Measurements from ENCODE around the gene SYNGAP1. TPM values are rescaled to one million over a fixed set of nuclear protein-coding genes. Genes with fewer than 3 reads are reported as not detected.
A peak's percentile ranks its signal among the peaks of the same experiment; 100 is the strongest.

The SYNGAP1 gene
- polyA plus RNA-seq, 2 of the 4 experiments (the other 2 are of a cell fraction): 2.2 to 10.8 TPM

DNA sequence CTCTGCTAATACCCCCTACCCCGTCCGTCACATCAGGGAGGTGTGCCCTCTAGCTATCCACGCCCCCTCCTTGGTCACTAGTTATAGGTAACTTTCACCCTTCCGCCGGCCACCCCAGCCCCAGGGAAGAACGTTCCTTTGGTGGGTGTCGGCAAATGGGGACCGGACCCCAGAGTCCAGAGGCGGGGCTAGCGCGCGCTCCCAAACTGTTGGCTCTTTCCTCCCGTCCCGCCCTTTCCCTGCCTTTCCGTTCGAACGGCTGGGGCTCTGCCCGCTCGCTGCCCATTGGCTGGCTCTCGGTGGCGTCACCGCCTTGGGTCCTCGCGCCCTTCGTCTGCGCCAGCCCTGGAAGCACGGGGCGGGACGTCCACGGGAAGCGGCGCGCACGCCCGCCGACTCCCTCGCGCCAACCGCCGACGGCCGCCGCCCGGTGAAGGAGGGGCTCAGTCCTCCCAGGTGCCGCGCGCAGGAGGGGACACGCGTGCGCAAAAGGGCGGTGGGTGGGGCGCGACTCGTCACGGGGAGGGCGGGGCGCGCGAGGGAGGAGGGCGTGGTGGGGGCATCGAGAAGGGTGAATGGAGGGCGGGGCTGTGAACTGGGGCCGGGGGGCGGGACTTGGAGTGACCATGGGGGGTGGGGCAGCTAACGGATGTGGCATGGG is 9.7 kb upstream of the SYNGAP1 start (continued):
- peak in 1 of 2 experiments; percentile 49; a peak in 1 of 5 replicates for TF ChIP-seq JUN (IDR thresholded peaks at IDR 0.05)
- peak; percentile 42; the same call in 1 of the 2 replicates for TF ChIP-seq MYC (IDR thresholded peaks at IDR 0.05; ENCODE audit: borderline replicate concordance, low read length)
- TF ChIP-seq, protein P1, sequence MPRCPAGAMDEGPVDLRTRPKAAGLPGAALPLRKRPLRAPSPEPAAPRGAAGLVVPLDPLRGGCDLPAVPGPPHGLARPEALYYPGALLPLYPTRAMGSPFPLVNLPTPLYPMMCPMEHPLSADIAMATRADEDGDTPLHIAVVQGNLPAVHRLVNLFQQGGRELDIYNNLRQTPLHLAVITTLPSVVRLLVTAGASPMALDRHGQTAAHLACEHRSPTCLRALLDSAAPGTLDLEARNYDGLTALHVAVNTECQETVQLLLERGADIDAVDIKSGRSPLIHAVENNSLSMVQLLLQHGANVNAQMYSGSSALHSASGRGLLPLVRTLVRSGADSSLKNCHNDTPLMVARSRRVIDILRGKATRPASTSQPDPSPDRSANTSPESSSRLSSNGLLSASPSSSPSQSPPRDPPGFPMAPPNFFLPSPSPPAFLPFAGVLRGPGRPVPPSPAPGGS (IDR thresholded peaks at IDR 0.05): 0 out of 3 replicates have a peak, but pooled peaks have one; percentile 25
- TF ChIP-seq EHMT2 (IDR thresholded peaks at IDR 0.05; ENCODE audit: low read depth): no peak
- no peak for TF ChIP-seq SREBF2 (IDR thresholded peaks at IDR 0.05)
- TF ChIP-seq EHF (CRISPR knock-in tag; IDR thresholded peaks at IDR 0.05): no peak
- TF ChIP-seq, protein P2, sequence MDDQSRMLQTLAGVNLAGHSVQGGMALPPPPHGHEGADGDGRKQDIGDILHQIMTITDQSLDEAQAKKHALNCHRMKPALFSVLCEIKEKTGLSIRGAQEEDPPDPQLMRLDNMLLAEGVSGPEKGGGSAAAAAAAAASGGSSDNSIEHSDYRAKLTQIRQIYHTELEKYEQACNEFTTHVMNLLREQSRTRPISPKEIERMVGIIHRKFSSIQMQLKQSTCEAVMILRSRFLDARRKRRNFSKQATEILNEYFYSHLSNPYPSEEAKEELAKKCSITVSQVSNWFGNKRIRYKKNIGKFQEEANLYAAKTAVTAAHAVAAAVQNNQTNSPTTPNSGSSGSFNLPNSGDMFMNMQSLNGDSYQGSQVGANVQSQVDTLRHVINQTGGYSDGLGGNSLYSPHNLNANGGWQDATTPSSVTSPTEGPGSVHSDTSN (IDR thresholded peaks at IDR 0.05): peak; percentile 84; the same call in 1 of the 2 replicates
- no peak for TF ChIP-seq HEYL (CRISPR knock-in tag; IDR thresholded peaks at IDR 0.05)
- TF ChIP-seq BHLHE40 (IDR thresholded peaks at IDR 0.05; ENCODE audit: low read depth, low read length): no peak
- no peak for TF ChIP-seq MAZ (IDR thresholded peaks at IDR 0.05; ENCODE audit: borderline replicate concordance, low read depth, low read length)
- no peak for TF ChIP-seq ZNF302 (CRISPR knock-in tag; IDR thresholded peaks at IDR 0.05)
- TF ChIP-seq NFE2L2 (conservative IDR thresholded peaks at IDR 0.05; ENCODE audit: low read length): no peak
- TF ChIP-seq, protein P3, sequence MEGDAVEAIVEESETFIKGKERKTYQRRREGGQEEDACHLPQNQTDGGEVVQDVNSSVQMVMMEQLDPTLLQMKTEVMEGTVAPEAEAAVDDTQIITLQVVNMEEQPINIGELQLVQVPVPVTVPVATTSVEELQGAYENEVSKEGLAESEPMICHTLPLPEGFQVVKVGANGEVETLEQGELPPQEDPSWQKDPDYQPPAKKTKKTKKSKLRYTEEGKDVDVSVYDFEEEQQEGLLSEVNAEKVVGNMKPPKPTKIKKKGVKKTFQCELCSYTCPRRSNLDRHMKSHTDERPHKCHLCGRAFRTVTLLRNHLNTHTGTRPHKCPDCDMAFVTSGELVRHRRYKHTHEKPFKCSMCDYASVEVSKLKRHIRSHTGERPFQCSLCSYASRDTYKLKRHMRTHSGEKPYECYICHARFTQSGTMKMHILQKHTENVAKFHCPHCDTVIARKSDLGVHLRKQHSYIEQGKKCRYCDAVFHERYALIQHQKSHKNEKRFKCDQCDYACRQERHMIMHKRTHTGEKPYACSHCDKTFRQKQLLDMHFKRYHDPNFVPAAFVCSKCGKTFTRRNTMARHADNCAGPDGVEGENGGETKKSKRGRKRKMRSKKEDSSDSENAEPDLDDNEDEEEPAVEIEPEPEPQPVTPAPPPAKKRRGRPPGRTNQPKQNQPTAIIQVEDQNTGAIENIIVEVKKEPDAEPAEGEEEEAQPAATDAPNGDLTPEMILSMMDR (IDR thresholded peaks at IDR 0.05): no peak
- TF ChIP-seq, protein P4, sequence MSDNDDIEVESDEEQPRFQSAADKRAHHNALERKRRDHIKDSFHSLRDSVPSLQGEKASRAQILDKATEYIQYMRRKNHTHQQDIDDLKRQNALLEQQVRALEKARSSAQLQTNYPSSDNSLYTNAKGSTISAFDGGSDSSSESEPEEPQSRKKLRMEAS (IDR thresholded peaks at IDR 0.05): peak; percentile 88
- TF ChIP-seq KDM5A (IDR thresholded peaks at IDR 0.05): no peak
- no peak for TF ChIP-seq TP53 (CRISPR knock-in tag; IDR thresholded peaks at IDR 0.05)
- 0 out of 2 replicates have a peak, but pooled peaks have one; percentile 30 for TF ChIP-seq GATA3 (IDR thresholded peaks at IDR 0.05; ENCODE audit: borderline replicate concordance)
- no peak for TF ChIP-seq CHD4 (IDR thresholded peaks at IDR 0.05; ENCODE audit: borderline replicate concordance)
- no peak for TF ChIP-seq HOXB5 (CRISPR knock-in tag; IDR thresholded peaks at IDR 0.05)
- no peak for TF ChIP-seq NPAS2 (CRISPR knock-in tag; IDR thresholded peaks at IDR 0.05; ENCODE audit: borderline replicate concordance)
- TF ChIP-seq HDAC2 (IDR thresholded peaks at IDR 0.05): no peak
- no peak for TF ChIP-seq NR3C1 (IDR thresholded peaks at IDR 0.05)
- TF ChIP-seq, protein P5, sequence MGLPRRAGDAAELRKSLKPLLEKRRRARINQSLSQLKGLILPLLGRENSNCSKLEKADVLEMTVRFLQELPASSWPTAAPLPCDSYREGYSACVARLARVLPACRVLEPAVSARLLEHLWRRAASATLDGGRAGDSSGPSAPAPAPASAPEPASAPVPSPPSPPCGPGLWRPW (IDR thresholded peaks at IDR 0.05): no peak
- no peak for TF ChIP-seq HOXB13 (CRISPR knock-in tag; IDR thresholded peaks at IDR 0.05; ENCODE audit: low read depth)
